Measurements from ENCODE around the gene NOL9. TPM values are rescaled to one million over a fixed set of nuclear protein-coding genes. Genes with fewer than 3 reads are reported as not detected.
A peak's percentile ranks its signal among the peaks of the same experiment; 100 is the strongest.

Gene NOL9
- total and polyA plus RNA-seq, 2 of the 13 experiments (the other 11 are each of a cell fraction or from before 2014, with no cell fraction given): 18.0 to 24.7 TPM

- TF ChIP-seq MLLT10 (CRISPR knock-in tag; IDR thresholded peaks at IDR 0.05): no peak
- no peak for TF ChIP-seq ZNF230 (CRISPR knock-in tag; IDR thresholded peaks at IDR 0.05)
- 0 out of 2 replicates have a peak, but pooled peaks have one; percentile 85 for TF ChIP-seq ZNF567 (CRISPR knock-in tag; IDR thresholded peaks at IDR 0.05; ENCODE audit: borderline replicate concordance)
- no peak for TF ChIP-seq FOXJ3 (CRISPR knock-in tag; IDR thresholded peaks at IDR 0.05; ENCODE audit: borderline replicate concordance)
- 0 out of 2 replicates have a peak, but pooled peaks have one; percentile 16 for TF ChIP-seq ZFP90 (CRISPR knock-in tag; IDR thresholded peaks at IDR 0.05; ENCODE audit: borderline replicate concordance)
- no peak for TF ChIP-seq EHMT2 (IDR thresholded peaks at IDR 0.05; ENCODE audit: borderline replicate concordance, low read depth, low read length)
- TF ChIP-seq SMC3 (IDR thresholded peaks at IDR 0.05; ENCODE audit: low read length): no peak
- TF ChIP-seq ZKSCAN8 (CRISPR knock-in tag; IDR thresholded peaks at IDR 0.05; ENCODE audit: borderline replicate concordance): no peak
- TF ChIP-seq SNAI1 (CRISPR knock-in tag; IDR thresholded peaks at IDR 0.05; ENCODE audit: borderline replicate concordance): 0 out of 2 replicates have a peak, but pooled peaks have one; percentile 47
- peak; percentile 49; the same call in 1 of the 2 replicates for TF ChIP-seq TBX2 (CRISPR knock-in tag; IDR thresholded peaks at IDR 0.05; ENCODE audit: borderline replicate concordance)
- peak; percentile 64; the same call in 1 of the 2 replicates for TF ChIP-seq ZNF782 (CRISPR knock-in tag; IDR thresholded peaks at IDR 0.05; ENCODE audit: borderline replicate concordance)
- peak; percentile 86 for TF ChIP-seq THAP11 (CRISPR knock-in tag; IDR thresholded peaks at IDR 0.05)
- no peak for TF ChIP-seq ZFP36 (IDR thresholded peaks at IDR 0.05; ENCODE audit: borderline replicate concordance, low read depth, low read length, partially characterized antibody)
- no peak for TF ChIP-seq TMF1 (CRISPR knock-in tag; IDR thresholded peaks at IDR 0.05; ENCODE audit: low read depth)
- TF ChIP-seq MTA3 (CRISPR knock-in tag; IDR thresholded peaks at IDR 0.05): no peak
- TF ChIP-seq ZMYM2 (CRISPR knock-in tag; IDR thresholded peaks at IDR 0.05): 0 out of 2 replicates have a peak, but pooled peaks have one; percentile 26
- TF ChIP-seq ATF5 (CRISPR knock-in tag; IDR thresholded peaks at IDR 0.05; ENCODE audit: low read depth): no peak
- no peak for TF ChIP-seq JDP2 (CRISPR knock-in tag; IDR thresholded peaks at IDR 0.05; ENCODE audit: borderline replicate concordance)
- no peak for TF ChIP-seq TCF12 (IDR thresholded peaks at IDR 0.05)
- no peak for TF ChIP-seq TCF12 (CRISPR knock-in tag; IDR thresholded peaks at IDR 0.05)
- TF ChIP-seq SOX6 (IDR thresholded peaks at IDR 0.05): no peak
- peak; percentile 26; the same call in 1 of the 2 replicates for TF ChIP-seq SOX6 (CRISPR knock-in tag; IDR thresholded peaks at IDR 0.05)
- no peak for TF ChIP-seq THYN1 (CRISPR knock-in tag; IDR thresholded peaks at IDR 0.05; ENCODE audit: borderline replicate concordance, low read depth)
- no peak; the same call in 1 of the 2 replicates for TF ChIP-seq GATAD2A (CRISPR knock-in tag; IDR thresholded peaks at IDR 0.05)
- TF ChIP-seq MAFF (IDR thresholded peaks at IDR 0.05; ENCODE audit: low read depth, low read length): no peak
- no peak; the same call in 1 of the 2 replicates for TF ChIP-seq RXRA (CRISPR knock-in tag; IDR thresholded peaks at IDR 0.05)
- TF ChIP-seq ZNF800 (CRISPR knock-in tag; IDR thresholded peaks at IDR 0.05): 0 out of 2 replicates have a peak, but pooled peaks have one; percentile 21
- no peak for TF ChIP-seq ZNF431 (CRISPR knock-in tag; IDR thresholded peaks at IDR 0.05; ENCODE audit: borderline replicate concordance, low read depth)
- TF ChIP-seq ZZZ3 (CRISPR knock-in tag; IDR thresholded peaks at IDR 0.05; ENCODE audit: borderline replicate concordance): peak; percentile 20; the same call in 1 of the 2 replicates
- TF ChIP-seq NR2F1 (CRISPR knock-in tag; IDR thresholded peaks at IDR 0.05): peak; percentile 14 to 58; a peak in 1 of 4 replicates
Observed at GRCh38 chr1:6579374-6580118, 25.2 kb upstream of the NOL9 start, which contains the start of gene ZBTB48 (continued).
